A549 (cell line): ENCODE data around the gene FBXL15. TPM values are rescaled to one million over a fixed set of nuclear protein-coding genes. Genes with fewer than 3 reads are reported as not detected.

ENCODE experiments used
- ATAC-seq, 2 experiments: fragments of 200-7000 bp in 1 of 2; fragments of >200 bp in 1 of 2; cut with Nextera tagmentation in 1 of 2; cut with Tn5 transposase in 1 of 2; 3 replicates each; pipeline versions ENCODE4 v1.8.0 to v1.9.1; 2018 to 2020; ENCODE audit warnings: mild to moderate bottlenecking in 1 of 2, moderate library complexity in 1 of 2
- CTCF ChIA-PET: fragments of 300-600 bp; sonication (Branson Sonifier 250); formaldehyde crosslinking; extraction: SDS; loops from one replicate; lab custom pipeline; 2021; ENCODE audit warnings: antibody characterized with exemption, inconsistent platforms; lab: Yijun Ruan, JAX
- POLR2A ChIA-PET: fragments of 350-600 bp; formaldehyde crosslinking; extraction: SDS; loops from one replicate; lab custom pipeline; 2021; ENCODE audit warnings: antibody characterized with exemption, inconsistent platforms; lab: Yijun Ruan, JAX
- DNase-seq, 2 experiments: peaks; one replicate each; pipeline versions ENCODE4 v3.0.0 to v3.0.0-alpha.2; 2011 to 2016; ENCODE audit warnings: low read depth in 1 of 2, low spot score in 1 of 2
- FAIRE-seq: peaks from 2 replicates; lab custom pipeline; 2011; peaks lifted over from hg19 to GRCh38; lab: Jason Lieb, UNC
- H3K27ac ChIP-seq, 2 experiments: fragments of >200 bp; sonication (Bioruptor Twin); formaldehyde crosslinking; 3 replicates each; pipeline ENCODE4 v1.5.1; 2016 to 2017
- H3K4me1 ChIP-seq: fragments of >200 bp; sonication (Bioruptor Twin); formaldehyde crosslinking; 3 replicates; pipeline ENCODE4 v1.6.1; 2016
- H3K4me2 ChIP-seq: fragments of >200 bp; sonication (Bioruptor Twin); formaldehyde crosslinking; 3 replicates; pipeline ENCODE4 v1.6.1; 2016
- H3K4me3 ChIP-seq: fragments of >200 bp; sonication (Bioruptor Twin); formaldehyde crosslinking; 3 replicates; pipeline ENCODE4 v1.5.1; 2016
- H3K9me3 ChIP-seq: fragments of >200 bp; sonication (Bioruptor Twin); formaldehyde crosslinking; 3 replicates; pipeline ENCODE4 v1.6.1; 2016
- BHLHE40 ChIP-seq: IDR thresholded peaks from 2 replicates; pipeline ENCODE4 v1.6.1; 2012; ENCODE audit warnings: low read depth, low read length, inconsistent platforms
- CHD2 ChIP-seq: fragments of 150-350 bp; IDR thresholded peaks from 2 replicates; pipeline ENCODE4 v1.6.1; 2014; ENCODE audit warnings: low read length; ENCODE audit not compliant: partially characterized antibody
- E2F6 ChIP-seq: IDR thresholded peaks from 2 replicates; pipeline ENCODE4 v1.6.1; 2012; ENCODE audit warnings: low read depth, borderline replicate concordance
- ELK1 ChIP-seq: fragments of 150-350 bp; IDR thresholded peaks from 2 replicates; pipeline ENCODE4 v1.6.1; 2014; ENCODE audit warnings: low read depth, mild to moderate bottlenecking, low read length
- FOXS1 ChIP-seq: fragments of 250-450 bp; sonication (Bioruptor Pico); IDR thresholded peaks from 2 replicates; pipeline ENCODE4 v1.5.0; 2020; ENCODE audit warnings: mild to moderate bottlenecking, moderate library complexity
- GATA3 ChIP-seq: IDR thresholded peaks from 2 replicates; pipeline ENCODE4 v1.6.1; 2012; ENCODE audit warnings: borderline replicate concordance
- HES2 ChIP-seq: fragments of >200 bp; sonication (Bioruptor Twin); formaldehyde crosslinking; IDR thresholded peaks from 2 replicates; pipeline ENCODE4 v1.6.1; 2016
- HOXA7 ChIP-seq: fragments of 250-450 bp; sonication (Bioruptor Pico); IDR thresholded peaks from 2 replicates; pipeline ENCODE4 v1.5.0; 2020; ENCODE audit warnings: mild to moderate bottlenecking, moderate library complexity
- HOXB13 ChIP-seq: fragments of 250-450 bp; sonication (Bioruptor Pico); IDR thresholded peaks from 2 replicates; pipeline ENCODE4 v1.5.0; 2020; ENCODE audit warnings: low read depth, mild to moderate bottlenecking, moderate library complexity
- HOXB5 ChIP-seq: fragments of 250-450 bp; sonication (Bioruptor Pico); IDR thresholded peaks from 2 replicates; pipeline ENCODE4 v1.5.0; 2020; ENCODE audit warnings: mild to moderate bottlenecking, moderate library complexity
- JUNB ChIP-seq: fragments of >200 bp; sonication (Bioruptor Twin); formaldehyde crosslinking; IDR thresholded peaks from 2 replicates; pipeline ENCODE4 v1.6.1; 2016
- MAFK ChIP-seq: fragments of 450-650 bp; IDR thresholded peaks from 2 replicates; pipeline ENCODE4 v1.6.1; 2014; ENCODE audit not compliant: partially characterized antibody
- MYC ChIP-seq: IDR thresholded peaks from 2 replicates; pipeline ENCODE4 v1.6.1; 2012; ENCODE audit warnings: mild to moderate bottlenecking, inconsistent platforms, low read length, improper control_type of control experiment, borderline replicate concordance
- SMC3 ChIP-seq: fragments of >200 bp; sonication (Bioruptor Twin); formaldehyde crosslinking; IDR thresholded peaks from 3 replicates; pipeline ENCODE4 v1.6.1; 2018; ENCODE audit warnings: inconsistent platforms
- ZSCAN20 ChIP-seq: fragments of 250-450 bp; sonication (Bioruptor Pico); IDR thresholded peaks from 2 replicates; pipeline ENCODE4 v1.8.0; 2022; ENCODE audit warnings: mild to moderate bottlenecking, moderate library complexity
- WGBS: methylation state at CpG from one replicate; pipeline ENCODE4 v1.1.6; 2017; ENCODE audit errors: missing lambda C conversion rate; 5-methylcytosine and 5-hydroxymethylcytosine counted together
- polyA plus RNA-seq, 4 experiments: library from polyadenylated mRNA; depleted of rRNA in 3 of 4; stranded (reverse); fragments of >200 nt; fragmentation: RNase III in 1 of 4; extraction: RNeasy Plus Mini Kit Qiagen cat#74134 plus additional on column Dnase treatment in 1 of 4; gene quantifications; 2 replicates in 3 of 4; 3 replicates in 1 of 4; pipeline ENCODE4 v1.2.3, GENCODE V29; 2011 to 2017
- TF ChIP-seq, protein P1 (sequence below): fragments of 250-450 bp; sonication (Bioruptor Pico); IDR thresholded peaks from 2 replicates; pipeline ENCODE4 v1.5.0; 2020; ENCODE audit warnings: low read depth, mild to moderate bottlenecking, moderate library complexity
- TF ChIP-seq, protein P2 (sequence below): IDR thresholded peaks from 2 replicates; pipeline ENCODE4 v1.6.1; 2012

The FBXL15 gene
- polyA plus RNA-seq, 2 of the 4 experiments (the other 2 are of a cell fraction): 4.8 to 9.4 TPM

DNA sequence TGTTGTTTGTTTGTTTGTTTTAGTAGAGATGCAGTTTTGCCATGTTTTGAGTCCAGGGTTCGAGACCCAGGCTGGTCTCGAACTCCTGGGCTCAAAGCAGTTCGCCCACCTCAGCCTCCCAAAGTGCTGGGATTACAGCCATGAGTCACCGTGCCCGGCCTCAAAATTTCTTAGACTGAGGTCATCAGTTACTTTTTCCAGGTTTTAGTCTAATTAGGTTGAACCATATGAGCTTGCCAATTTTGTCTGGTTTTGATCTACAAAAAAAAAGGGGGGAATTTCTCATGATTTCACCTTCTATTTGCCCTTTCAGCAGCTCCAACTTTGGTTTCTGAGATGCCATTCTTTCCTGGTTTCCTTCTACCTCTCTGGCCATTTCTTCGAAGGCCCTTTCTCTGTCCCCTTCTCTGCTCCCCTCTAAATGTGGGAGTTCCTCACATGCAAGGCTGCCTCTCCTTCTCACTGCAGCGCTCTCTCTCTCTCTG lies 6.2 kb downstream of the FBXL15 start:
- ATAC-seq (no peak), FAIRE-seq (no peak), DNase-seq (no peak)
- H3K4me1 ChIP-seq: peaks cover 19% of the 10 kb centered on the region
- POLR2A ChIA-PET: no interaction called here
- no peak overlapping the region for H3K27ac ChIP-seq
- TF ChIP-seq HOXB13 (CRISPR knock-in tag) (no peak), MYC (no peak), SMC3 (no peak), GATA3 (no peak), ELK1 (no peak), HOXA7 (CRISPR knock-in tag) (no peak), CHD2 (no peak), JUNB (no peak), HES2 (no peak), BHLHE40 (no peak)
- TF ChIP-seq, protein P1, sequence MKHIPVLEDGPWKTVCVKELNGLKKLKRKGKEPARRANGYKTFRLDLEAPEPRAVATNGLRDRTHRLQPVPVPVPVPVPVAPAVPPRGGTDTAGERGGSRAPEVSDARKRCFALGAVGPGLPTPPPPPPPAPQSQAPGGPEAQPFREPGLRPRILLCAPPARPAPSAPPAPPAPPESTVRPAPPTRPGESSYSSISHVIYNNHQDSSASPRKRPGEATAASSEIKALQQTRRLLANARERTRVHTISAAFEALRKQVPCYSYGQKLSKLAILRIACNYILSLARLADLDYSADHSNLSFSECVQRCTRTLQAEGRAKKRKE (CRISPR knock-in tag): no peak
- H3K9me3 ChIP-seq: no peaks in the 10 kb centered on the region
- no peak overlapping the region for H3K4me2 ChIP-seq
- 79% methylated on average over 7 of the region's 7 CpGs for WGBS
- CTCF ChIA-PET: interaction anchor here (0.6 to 17.4 kb wide), 6 partner anchors 27 to 317 kb away, joined by 3 to 337 read pairs (median 10); partner anchors contain the start of genes NFKB2 and WBP1L
- no peak overlapping the region for H3K4me3 ChIP-seq

GRCh38 chr10:102429468-102429867 lies 8.8 kb downstream of the FBXL15 start:
- ChIA-PET CTCF (interaction anchor here (17.4 kb wide), 1 partner anchor 29 kb away, joined by 337 read pairs; the partner anchor contains the start of gene NFKB2), POLR2A (no interaction called here)
- no peak overlapping the region for H3K27ac ChIP-seq
- peaks cover 9% of the 10 kb centered on the region for H3K4me1 ChIP-seq
- no peak overlapping the region for H3K4me2 ChIP-seq
- 81% methylated on average over 8 of the region's 8 CpGs for WGBS
- H3K4me3 ChIP-seq: no peak overlapping the region
- no peak for FAIRE-seq
- H3K9me3 ChIP-seq: no peaks in the 10 kb centered on the region
- no peak for DNase-seq
- ATAC-seq: no peak
- TF ChIP-seq, protein P1 (CRISPR knock-in tag): no peak

GRCh38 chr10:102431452-102432124 lies 11.0 kb downstream of the FBXL15 start:
- 21% methylated on average over 4 of the region's 4 CpGs for WGBS
- Histone ChIP-seq H3K9me3 (no peaks in the 10 kb centered on the region), H3K4me2 (peak overlapping the region; percentile 91), H3K4me3 (peak overlapping the region; percentile 87), H3K4me1 (peaks cover 14% of the 10 kb centered on the region), H3K27ac (peak overlapping the region; percentile 92 to 95)
- POLR2A ChIA-PET: interaction anchor here (0.5 to 1.7 kb wide), 7 partner anchors 8 to 36 kb away, joined by 3 to 15 read pairs (median 3); partner anchors contain the start of genes FBXL15 and NFKB2
- TF ChIP-seq, protein P2, sequence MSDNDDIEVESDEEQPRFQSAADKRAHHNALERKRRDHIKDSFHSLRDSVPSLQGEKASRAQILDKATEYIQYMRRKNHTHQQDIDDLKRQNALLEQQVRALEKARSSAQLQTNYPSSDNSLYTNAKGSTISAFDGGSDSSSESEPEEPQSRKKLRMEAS: 0 out of 2 replicates have a peak, but pooled peaks have one; percentile 36
- TF ChIP-seq FOXS1 (CRISPR knock-in tag) (no peak), HOXA7 (CRISPR knock-in tag) (no peak), E2F6 (0 out of 2 replicates have a peak, but pooled peaks have one; percentile 18), HOXB5 (CRISPR knock-in tag) (no peak), ZSCAN20 (CRISPR knock-in tag) (no peak), MAFK (no peak)
- peak in 1 of 2 experiments; percentile 45 for DNase-seq
- FAIRE-seq: no peak
- CTCF ChIA-PET: interaction anchor here (0.7 to 17.4 kb wide), 8 partner anchors 8 to 262 kb away, joined by 3 to 337 read pairs (median 8); partner anchors contain the start of genes C10orf95, FBXL15 and NFKB2
- peak; percentile 44 to 56 for ATAC-seq
